OCI-LY1 (cell line): Measurements from ENCODE around the gene KRT78.

Experiments used
- EZH2 ChIP-seq: fragments of 200-600 bp; sonication (generic), shearing (Covaris generic); IDR thresholded peaks from 2 replicates; pipeline ENCODE4 v1.8.0; 2017; ENCODE audit warnings: borderline replicate concordance, mixed run types, mild to moderate bottlenecking, antibody characterized with exemption, low read length, moderate library complexity, mixed read lengths
- TF ChIP-seq, protein P1 (sequence below): fragments of 200-600 bp; sonication (generic), shearing (Covaris generic); IDR thresholded peaks from 2 replicates; pipeline ENCODE4 v1.5.1; 2017; ENCODE audit warnings: mild to moderate bottlenecking, antibody characterized with exemption, low read length, moderate library complexity, mixed read lengths

DNA sequence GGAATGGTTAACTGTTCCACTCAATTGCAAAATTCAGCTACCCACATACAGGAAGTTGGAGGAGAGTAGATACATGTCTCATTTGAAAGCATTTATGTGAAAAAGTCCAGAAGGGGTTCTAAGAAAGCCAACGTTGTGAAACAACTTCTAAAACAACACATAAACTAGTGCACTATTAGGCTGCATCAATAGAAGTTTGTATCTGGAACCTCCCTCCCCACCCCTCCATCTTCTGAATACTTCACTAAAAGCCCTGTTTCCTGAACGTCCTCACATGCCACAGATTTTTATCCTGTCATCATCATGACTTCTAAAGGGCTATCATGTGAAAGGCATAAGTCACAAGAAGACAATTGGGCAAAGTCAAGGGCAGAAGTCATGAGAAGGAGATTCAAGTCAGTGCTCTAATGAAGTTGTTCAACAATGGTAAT, 20.2 kb downstream of the KRT78 start:
- TF ChIP-seq, protein P1, sequence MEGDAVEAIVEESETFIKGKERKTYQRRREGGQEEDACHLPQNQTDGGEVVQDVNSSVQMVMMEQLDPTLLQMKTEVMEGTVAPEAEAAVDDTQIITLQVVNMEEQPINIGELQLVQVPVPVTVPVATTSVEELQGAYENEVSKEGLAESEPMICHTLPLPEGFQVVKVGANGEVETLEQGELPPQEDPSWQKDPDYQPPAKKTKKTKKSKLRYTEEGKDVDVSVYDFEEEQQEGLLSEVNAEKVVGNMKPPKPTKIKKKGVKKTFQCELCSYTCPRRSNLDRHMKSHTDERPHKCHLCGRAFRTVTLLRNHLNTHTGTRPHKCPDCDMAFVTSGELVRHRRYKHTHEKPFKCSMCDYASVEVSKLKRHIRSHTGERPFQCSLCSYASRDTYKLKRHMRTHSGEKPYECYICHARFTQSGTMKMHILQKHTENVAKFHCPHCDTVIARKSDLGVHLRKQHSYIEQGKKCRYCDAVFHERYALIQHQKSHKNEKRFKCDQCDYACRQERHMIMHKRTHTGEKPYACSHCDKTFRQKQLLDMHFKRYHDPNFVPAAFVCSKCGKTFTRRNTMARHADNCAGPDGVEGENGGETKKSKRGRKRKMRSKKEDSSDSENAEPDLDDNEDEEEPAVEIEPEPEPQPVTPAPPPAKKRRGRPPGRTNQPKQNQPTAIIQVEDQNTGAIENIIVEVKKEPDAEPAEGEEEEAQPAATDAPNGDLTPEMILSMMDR = no peak
- no peak for TF ChIP-seq EZH2
